Keratinocyte (primary cell): ENCODE data around the gene ELMOD2. TPM values are rescaled to one million over a fixed set of nuclear protein-coding genes. Genes with fewer than 3 reads are reported as not detected.

Experiments
- DNase-seq: peaks from one replicate; pipeline ENCODE4 v3.0.0-alpha.2; 2011; ENCODE audit warnings: low read depth, missing footprints, low spot score
- FAIRE-seq: peaks from 2 replicates; lab custom pipeline; 2011; peaks lifted over from hg19 to GRCh38; lab: Jason Lieb, UNC
- H2AFZ ChIP-seq: 2 replicates; pipeline ENCODE4 v1.6.0; 2012; ENCODE audit warnings: low read length, control low read depth, inconsistent platforms; ENCODE audit not compliant: control insufficient read depth
- H3K27ac ChIP-seq: 2 replicates; pipeline ENCODE4 v1.5.1; 2011; ENCODE audit warnings: low read length; ENCODE audit not compliant: control insufficient read depth, insufficient read depth
- H3K27me3 ChIP-seq: 3 replicates; pipeline ENCODE4 v1.6.0; 2011; ENCODE audit warnings: low read length; ENCODE audit not compliant: control insufficient read depth, insufficient read depth; ENCODE audit errors: extremely low read depth
- H3K36me3 ChIP-seq, 2 experiments: 2 replicates in 1 of 2; 3 replicates in 1 of 2; pipeline ENCODE4 v1.5.1; 2011; ENCODE audit warnings: low read length in 2 of 2, mild to moderate bottlenecking in 1 of 2; ENCODE audit not compliant: control insufficient read depth in 2 of 2, insufficient read depth in 2 of 2; ENCODE audit errors: extremely low read depth in 1 of 2
- H3K4me1 ChIP-seq: 3 replicates; pipeline ENCODE4 v1.5.1; 2011; ENCODE audit warnings: low read length; ENCODE audit not compliant: control insufficient read depth, insufficient read depth; ENCODE audit errors: extremely low read depth
- H3K4me2 ChIP-seq: 3 replicates; pipeline ENCODE4 v1.6.0; 2011; ENCODE audit warnings: low read depth, low read length; ENCODE audit not compliant: control insufficient read depth, insufficient read depth; ENCODE audit errors: extremely low read depth
- H3K4me3 ChIP-seq, 3 experiments: fragments of 200-600 bp in 1 of 3; sonication (generic) in 1 of 3; 2 replicates in 2 of 3; 3 replicates in 1 of 3; pipeline ENCODE4 v1.5.1; 2011 to 2016; ENCODE audit warnings: low read length in 3 of 3, mild to moderate bottlenecking in 3 of 3, control low read depth in 2 of 3, inconsistent platforms in 1 of 3, low read depth in 1 of 3, mixed read lengths in 1 of 3, mixed run types in 1 of 3, moderate library complexity in 1 of 3; ENCODE audit not compliant: control insufficient read depth in 2 of 3, insufficient read depth in 2 of 3; ENCODE audit errors: extremely low read depth in 1 of 3
- H3K79me2 ChIP-seq: 2 replicates; pipeline ENCODE4 v1.6.0; 2012; ENCODE audit warnings: low read length; ENCODE audit not compliant: control insufficient read depth, insufficient read depth
- H3K9ac ChIP-seq: 3 replicates; pipeline ENCODE4 v1.6.0; 2011; ENCODE audit warnings: low read length; ENCODE audit not compliant: control insufficient read depth, insufficient read depth; ENCODE audit errors: extremely low read depth
- H3K9me1 ChIP-seq: 3 replicates; pipeline ENCODE4 v1.6.0; 2011; ENCODE audit warnings: low read length; ENCODE audit not compliant: control insufficient read depth, insufficient read depth; ENCODE audit errors: extremely low read depth
- H3K9me3 ChIP-seq: 2 replicates; pipeline ENCODE4 v1.5.1; 2012; ENCODE audit warnings: low read depth, low read length; ENCODE audit not compliant: control insufficient read depth
- H4K20me1 ChIP-seq: 3 replicates; pipeline ENCODE4 v1.6.0; 2011; ENCODE audit warnings: low read length; ENCODE audit not compliant: control insufficient read depth, insufficient read depth; ENCODE audit errors: extremely low read depth
- EZH2 ChIP-seq: IDR thresholded peaks from one replicate; pipeline ENCODE4 v1.6.1; 2012; ENCODE audit warnings: inconsistent platforms, mild to moderate bottlenecking, low read length, moderate library complexity
- dilution Hi-C: fragments of 300-500 bp; cut with MboI; formaldehyde crosslinking; loops from one replicate; pipeline ENCODE4 v1.7.0; 2020; ENCODE audit warnings: low sequenced_read_pairs; ENCODE audit not compliant: extremely low pct_ligation_motif_present
- polyA plus RNA-seq, 5 experiments: library from polyadenylated mRNA; depleted of rRNA in 3 of 5; stranded (reverse) in 3 of 5; stranded (forward) in 1 of 5; unstranded in 1 of 5; fragments of >200 nt; gene quantifications; 1 replicate in 1 of 5; 2 replicates in 3 of 5; 3 replicates in 1 of 5; pipeline versions ENCODE4 v1.2.1 to v1.2.3, GENCODE V29; 2011 to 2012; ENCODE audit warnings: missing spikeins in 2 of 5, low read depth in 1 of 5, low replicate concordance in 1 of 5
- TF ChIP-seq, protein P1 (sequence below), 3 experiments: IDR thresholded peaks in 1 of 3; conservative IDR thresholded peaks in 1 of 3; optimal IDR thresholded peaks in 1 of 3; 2 replicates in 2 of 3; 3 replicates in 1 of 3; pipeline versions ENCODE3 to v1.5.1; 2011; ENCODE audit warnings: low read length in 3 of 3, mild to moderate bottlenecking in 3 of 3, moderate library complexity in 2 of 3, control low read depth in 1 of 3, inconsistent platforms in 1 of 3; ENCODE audit not compliant: insufficient read depth in 2 of 3; ENCODE audit errors: extremely low read depth in 1 of 3

The ELMOD2 gene
- polyA plus RNA-seq, 1 donor (not counting 4 experiments of a cell fraction or from before 2014, with no cell fraction given): 21.9 TPM

DNA sequence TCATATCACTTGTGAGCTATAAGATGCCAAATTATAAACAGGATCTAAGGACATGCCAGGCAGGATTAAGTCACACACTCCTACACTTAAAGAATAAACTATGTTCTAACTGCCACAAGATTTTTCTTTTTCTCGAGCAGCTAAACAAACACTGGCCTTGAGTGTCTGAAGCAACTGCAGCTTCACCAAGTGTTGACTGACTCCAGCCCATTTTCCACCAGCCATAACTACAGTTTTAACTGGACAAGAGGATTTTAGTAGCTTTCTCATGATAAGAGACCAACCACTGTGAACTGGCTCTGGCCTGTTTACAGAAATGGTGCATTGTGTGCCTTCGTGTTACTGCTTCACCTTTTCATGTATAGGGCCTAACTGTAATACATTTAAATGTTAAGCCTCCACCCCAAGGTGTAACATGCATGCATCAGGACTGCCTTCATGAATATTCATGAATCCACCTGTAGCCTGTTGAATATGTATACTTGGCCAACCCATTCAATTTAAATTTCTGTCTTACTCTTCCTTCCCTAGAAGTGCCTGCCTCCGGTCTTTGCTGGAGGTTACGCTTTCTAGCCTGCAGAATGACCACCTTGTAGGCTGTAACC is 34.0 kb downstream of the ELMOD2 start:
- Histone ChIP-seq H3K79me2 (no peaks in the 10 kb centered on the region), H3K27ac (no peak overlapping the region), H4K20me1 (no peaks in the 10 kb centered on the region), H3K4me2 (no peak overlapping the region), H3K9ac (no peak overlapping the region), H3K9me1 (no peaks in the 10 kb centered on the region), H2AFZ (no peak overlapping the region), H3K27me3 (no peaks in the 10 kb centered on the region), H3K9me3 (no peaks in the 10 kb centered on the region), H3K36me3 (no peaks in the 10 kb centered on the region), H3K4me1 (no peaks in the 10 kb centered on the region), H3K4me3 (no peak overlapping the region)
- FAIRE-seq (no peak), DNase-seq (no peak)
- TF ChIP-seq, protein P1, sequence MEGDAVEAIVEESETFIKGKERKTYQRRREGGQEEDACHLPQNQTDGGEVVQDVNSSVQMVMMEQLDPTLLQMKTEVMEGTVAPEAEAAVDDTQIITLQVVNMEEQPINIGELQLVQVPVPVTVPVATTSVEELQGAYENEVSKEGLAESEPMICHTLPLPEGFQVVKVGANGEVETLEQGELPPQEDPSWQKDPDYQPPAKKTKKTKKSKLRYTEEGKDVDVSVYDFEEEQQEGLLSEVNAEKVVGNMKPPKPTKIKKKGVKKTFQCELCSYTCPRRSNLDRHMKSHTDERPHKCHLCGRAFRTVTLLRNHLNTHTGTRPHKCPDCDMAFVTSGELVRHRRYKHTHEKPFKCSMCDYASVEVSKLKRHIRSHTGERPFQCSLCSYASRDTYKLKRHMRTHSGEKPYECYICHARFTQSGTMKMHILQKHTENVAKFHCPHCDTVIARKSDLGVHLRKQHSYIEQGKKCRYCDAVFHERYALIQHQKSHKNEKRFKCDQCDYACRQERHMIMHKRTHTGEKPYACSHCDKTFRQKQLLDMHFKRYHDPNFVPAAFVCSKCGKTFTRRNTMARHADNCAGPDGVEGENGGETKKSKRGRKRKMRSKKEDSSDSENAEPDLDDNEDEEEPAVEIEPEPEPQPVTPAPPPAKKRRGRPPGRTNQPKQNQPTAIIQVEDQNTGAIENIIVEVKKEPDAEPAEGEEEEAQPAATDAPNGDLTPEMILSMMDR (optimal IDR thresholded peaks at IDR 0.05 in 1 of 3, IDR thresholded peaks at IDR 0.05 in 1 of 3, conservative IDR thresholded peaks at IDR 0.05 in 1 of 3; ENCODE audit: extremely low read depth in 1 of 3, insufficient read depth in 2 of 3, low read length in 3 of 3): no peak
- TF ChIP-seq EZH2: no peak
- dilution Hi-C loops: no loop called here

DNA sequence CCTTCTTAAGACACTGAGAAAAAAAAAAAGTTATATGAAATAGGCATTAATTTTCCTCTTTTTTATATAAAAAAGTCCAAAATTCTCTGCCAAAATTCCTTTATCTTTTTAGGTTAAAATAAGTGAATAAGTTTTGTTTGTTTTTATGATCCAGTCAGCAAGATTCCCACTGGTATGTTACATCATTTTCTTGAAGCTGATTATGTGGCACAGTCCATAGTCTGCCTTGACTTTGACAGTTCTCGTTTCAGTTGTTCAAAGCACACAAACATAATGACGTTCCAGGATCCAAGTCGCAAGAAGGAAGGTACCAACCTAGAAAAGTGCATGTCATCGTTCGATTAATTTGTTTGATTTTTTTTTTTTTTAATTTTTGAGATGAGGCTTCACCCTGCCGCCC is 35.7 kb downstream of the ELMOD2 start:
- Histone ChIP-seq H3K36me3 (no peaks in the 10 kb centered on the region), H2AFZ (no peak overlapping the region), H3K4me1 (no peaks in the 10 kb centered on the region), H3K9me3 (no peaks in the 10 kb centered on the region), H3K27me3 (peaks cover 2% of the 10 kb centered on the region), H3K79me2 (no peaks in the 10 kb centered on the region), H3K9ac (no peak overlapping the region), H3K27ac (no peak overlapping the region), H3K9me1 (no peaks in the 10 kb centered on the region), H4K20me1 (no peaks in the 10 kb centered on the region), H3K4me3 (no peak overlapping the region), H3K4me2 (no peak overlapping the region)
- TF ChIP-seq, protein P1 (optimal IDR thresholded peaks at IDR 0.05 in 1 of 3, IDR thresholded peaks at IDR 0.05 in 1 of 3, conservative IDR thresholded peaks at IDR 0.05 in 1 of 3; ENCODE audit: extremely low read depth in 1 of 3, insufficient read depth in 2 of 3, low read length in 3 of 3): no peak
- TF ChIP-seq EZH2: no peak
- DNase-seq: no peak
- no peak for FAIRE-seq
- dilution Hi-C loops: no loop called here
